Hepatocyte (in vitro differentiated cells): ENCODE measurements around the gene LNX1. TPM values are rescaled to one million over a fixed set of nuclear protein-coding genes. Genes with fewer than 3 reads are reported as not detected.

Source experiments
- DNase-seq: peaks from one replicate; pipeline ENCODE4 v3.0.0-alpha.2; 2016; ENCODE audit warnings: low spot score
- H2AFZ ChIP-seq: fragments of 200-600 bp; sonication (generic); 2 replicates; pipeline ENCODE4 v1.6.0; 2016; ENCODE audit warnings: antibody characterized with exemption, mild to moderate bottlenecking
- H3K27ac ChIP-seq: fragments of 200-600 bp; sonication (generic); 2 replicates; pipeline ENCODE4 v1.5.1; 2016; ENCODE audit warnings: mild to moderate bottlenecking
- H3K27me3 ChIP-seq: fragments of 200-600 bp; sonication (generic); 2 replicates; pipeline ENCODE4 v1.6.1; 2016
- H3K36me3 ChIP-seq: fragments of 200-600 bp; sonication (generic); replicated peaks from 2 replicates; pipeline ENCODE4 v1.5.1; 2016; ENCODE audit warnings: low read depth; ENCODE audit not compliant: insufficient read depth
- H3K4me1 ChIP-seq: fragments of 200-600 bp; sonication (generic); 2 replicates; pipeline ENCODE4 v1.5.1; 2016; ENCODE audit warnings: mild to moderate bottlenecking, moderate library complexity; ENCODE audit not compliant: insufficient read depth
- H3K4me2 ChIP-seq: fragments of 200-600 bp; sonication (generic); 2 replicates; pipeline ENCODE4 v1.6.0; 2016
- H3K4me3 ChIP-seq: fragments of 200-600 bp; sonication (generic); 2 replicates; pipeline ENCODE4 v1.5.1; 2016; ENCODE audit warnings: mild to moderate bottlenecking
- H3K79me2 ChIP-seq: fragments of 200-600 bp; sonication (generic); 2 replicates; pipeline ENCODE4 v1.6.0; 2017; ENCODE audit warnings: mild to moderate bottlenecking
- H3K9me2 ChIP-seq: fragments of 200-600 bp; sonication (generic); replicated peaks from 2 replicates; pipeline ENCODE4 v1.6.0; 2017; ENCODE audit warnings: mild to moderate bottlenecking; ENCODE audit not compliant: insufficient read depth
- H3K9me3 ChIP-seq: fragments of 200-600 bp; sonication (generic); 2 replicates; pipeline ENCODE4 v1.5.1; 2016; ENCODE audit warnings: low read depth, mild to moderate bottlenecking
- H4K20me1 ChIP-seq: fragments of 200-600 bp; sonication (generic); 2 replicates; pipeline ENCODE4 v1.6.0; 2016; ENCODE audit warnings: mild to moderate bottlenecking; ENCODE audit not compliant: insufficient read depth, poor library complexity, severe bottlenecking
- EZH2 ChIP-seq: fragments of 200-600 bp; sonication (generic); IDR thresholded peaks from 2 replicates; pipeline ENCODE4 v1.6.1; 2016; ENCODE audit warnings: antibody characterized with exemption, mild to moderate bottlenecking, borderline replicate concordance
- EZH2phosphoT487 ChIP-seq: fragments of 200-600 bp; sonication (generic); IDR thresholded peaks from one replicate; pipeline ENCODE4 v1.6.1; 2018; ENCODE audit warnings: antibody characterized with exemption, mild to moderate bottlenecking, low read depth, moderate library complexity; ENCODE audit not compliant: unreplicated experiment, severe bottlenecking
- WGBS: methylation state at CpG from one replicate; pipeline ENCODE4 v1.1.6; 2016; ENCODE audit warnings: low lambda C conversion rate; ENCODE audit errors: missing lambda C conversion rate; 5-methylcytosine and 5-hydroxymethylcytosine counted together
- polyA plus RNA-seq: library from polyadenylated mRNA; unstranded; fragments of >200 nt; fragmentation: Nextera tagmentation; extraction: Ambion mirVana; gene quantifications from 2 replicates; pipeline ENCODE4 v1.2.1, GENCODE V29; 2016
- total RNA-seq: library from RNA; depleted of rRNA; stranded (reverse); fragments of >200 nt; gene quantifications from 2 replicates; pipeline ENCODE4 v1.2.3, GENCODE V29; 2014
- TF ChIP-seq, protein P1 (sequence below): fragments of 200-600 bp; sonication (generic); IDR thresholded peaks from 2 replicates; pipeline ENCODE4 v1.5.1; 2016; ENCODE audit warnings: antibody characterized with exemption, mild to moderate bottlenecking; ENCODE audit not compliant: poor library complexity

The LNX1 gene
- total and polyA plus RNA-seq, 2 experiments from 2014 or later, result 8.4 to 16.7 TPM

DNA sequence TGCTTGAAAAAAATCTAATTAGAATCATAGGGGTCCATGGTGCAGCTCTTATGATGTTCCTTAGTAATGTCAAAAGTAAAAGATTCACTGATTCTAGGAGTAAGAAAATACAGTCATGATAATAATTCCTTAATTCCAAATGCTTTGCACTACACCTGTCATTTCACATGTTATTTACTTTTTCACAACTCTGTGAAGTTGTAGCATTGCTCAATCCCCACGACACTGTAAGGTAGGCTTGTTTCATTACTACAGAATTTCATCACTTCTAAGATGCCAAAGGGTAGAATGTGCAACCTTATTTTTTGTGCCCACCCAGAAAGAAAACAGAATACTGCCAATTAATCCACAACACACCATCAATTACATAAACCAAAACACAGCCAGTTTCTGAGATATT, 46.1 kb upstream of the LNX1 start:
- Histone ChIP-seq H3K9me3 (no peaks in the 10 kb centered on the region), H3K79me2 (no peaks in the 10 kb centered on the region), H2AFZ (no peak overlapping the region), H4K20me1 (no peaks in the 10 kb centered on the region), H3K4me3 (no peak overlapping the region), H3K27me3 (no peaks in the 10 kb centered on the region), H3K4me2 (no peak overlapping the region), H3K36me3 (no peaks in the 10 kb centered on the region), H3K4me1 (peaks cover 15% of the 10 kb centered on the region), H3K27ac (no peak overlapping the region), H3K9me2 (no peaks in the 10 kb centered on the region)
- TF ChIP-seq EZH2 (no peak), EZH2phosphoT487 (no peak)
- TF ChIP-seq, protein P1, sequence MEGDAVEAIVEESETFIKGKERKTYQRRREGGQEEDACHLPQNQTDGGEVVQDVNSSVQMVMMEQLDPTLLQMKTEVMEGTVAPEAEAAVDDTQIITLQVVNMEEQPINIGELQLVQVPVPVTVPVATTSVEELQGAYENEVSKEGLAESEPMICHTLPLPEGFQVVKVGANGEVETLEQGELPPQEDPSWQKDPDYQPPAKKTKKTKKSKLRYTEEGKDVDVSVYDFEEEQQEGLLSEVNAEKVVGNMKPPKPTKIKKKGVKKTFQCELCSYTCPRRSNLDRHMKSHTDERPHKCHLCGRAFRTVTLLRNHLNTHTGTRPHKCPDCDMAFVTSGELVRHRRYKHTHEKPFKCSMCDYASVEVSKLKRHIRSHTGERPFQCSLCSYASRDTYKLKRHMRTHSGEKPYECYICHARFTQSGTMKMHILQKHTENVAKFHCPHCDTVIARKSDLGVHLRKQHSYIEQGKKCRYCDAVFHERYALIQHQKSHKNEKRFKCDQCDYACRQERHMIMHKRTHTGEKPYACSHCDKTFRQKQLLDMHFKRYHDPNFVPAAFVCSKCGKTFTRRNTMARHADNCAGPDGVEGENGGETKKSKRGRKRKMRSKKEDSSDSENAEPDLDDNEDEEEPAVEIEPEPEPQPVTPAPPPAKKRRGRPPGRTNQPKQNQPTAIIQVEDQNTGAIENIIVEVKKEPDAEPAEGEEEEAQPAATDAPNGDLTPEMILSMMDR, result no peak
- WGBS, result 53% methylated on average over 1 of the region's 1 CpG
- DNase-seq, result no peak

DNA sequence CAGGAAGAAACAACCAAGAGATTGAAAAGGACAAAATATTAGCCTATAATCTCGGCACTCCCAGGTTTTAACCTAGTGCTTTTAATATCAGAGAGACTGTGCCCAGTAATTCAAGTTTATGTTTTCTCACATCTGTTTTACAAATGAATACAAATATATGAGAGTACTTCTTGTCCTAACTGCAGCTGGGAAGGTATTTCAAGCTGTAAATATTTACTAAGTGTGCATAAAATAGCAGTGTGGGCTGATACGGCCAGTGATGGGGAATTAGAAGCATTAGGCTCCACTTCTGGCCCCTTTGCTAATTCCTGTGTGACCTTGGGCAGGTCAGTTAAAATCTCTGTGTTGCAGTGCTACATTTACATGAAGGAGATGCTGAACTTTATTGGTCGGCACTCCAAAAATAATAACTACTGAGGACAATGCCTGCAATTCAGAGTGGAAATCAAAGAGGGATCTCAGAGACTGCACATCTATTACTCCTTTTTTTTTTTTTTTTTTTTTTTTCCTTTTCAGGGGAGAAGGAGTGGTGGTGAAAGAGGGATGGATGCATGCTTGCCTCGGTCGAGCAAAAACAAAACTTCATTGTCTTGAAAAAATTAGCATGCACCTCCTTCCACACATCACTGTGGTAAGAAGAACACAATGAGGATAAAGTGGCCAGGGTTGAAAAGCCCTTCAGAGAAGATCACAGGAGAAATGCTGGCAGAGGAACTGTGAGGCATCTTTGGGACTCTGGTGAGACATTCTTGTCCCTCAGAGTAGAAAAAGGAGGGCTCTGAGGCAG, 44.6 kb upstream of the LNX1 start:
- H2AFZ ChIP-seq, result no peak overlapping the region
- no peak for DNase-seq
- H3K27me3 ChIP-seq, result no peaks in the 10 kb centered on the region
- H3K4me1 ChIP-seq, result peaks cover 10% of the 10 kb centered on the region
- no peaks in the 10 kb centered on the region for H3K9me2 ChIP-seq
- H3K79me2 ChIP-seq, result no peaks in the 10 kb centered on the region
- no peak overlapping the region for H3K4me3 ChIP-seq
- H4K20me1 ChIP-seq, result no peaks in the 10 kb centered on the region
- H3K4me2 ChIP-seq, result no peak overlapping the region
- H3K36me3 ChIP-seq, result no peaks in the 10 kb centered on the region
- H3K27ac ChIP-seq, result no peak overlapping the region
- no peaks in the 10 kb centered on the region for H3K9me3 ChIP-seq
- TF ChIP-seq, protein P1, result no peak
- TF ChIP-seq EZH2phosphoT487, result no peak
- TF ChIP-seq EZH2, result no peak
- 53% methylated on average over 5 of the region's 5 CpGs for WGBS

DNA sequence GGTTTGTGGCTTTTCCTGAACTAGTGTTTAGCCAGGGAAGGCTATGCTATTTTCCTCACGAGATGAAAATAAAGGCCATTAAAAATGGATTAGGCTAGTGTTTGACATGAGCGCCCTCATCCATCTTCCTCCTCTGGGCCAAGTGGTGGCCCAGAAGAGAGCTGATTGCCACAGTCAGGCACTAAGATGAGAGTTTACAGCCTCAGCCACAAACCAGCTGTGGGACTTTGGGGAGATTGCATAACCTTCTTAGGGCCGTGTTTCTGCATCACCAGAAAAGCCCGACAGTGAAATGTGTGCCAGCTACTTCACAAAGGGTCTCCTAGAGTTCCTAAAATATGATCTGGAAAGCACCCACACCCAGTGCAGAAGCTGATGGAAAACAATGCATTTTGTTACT, 42.3 kb upstream of the LNX1 start:
- Histone ChIP-seq H3K9me3 (no peaks in the 10 kb centered on the region), H3K27me3 (no peaks in the 10 kb centered on the region), H2AFZ (no peak overlapping the region), H3K9me2 (no peaks in the 10 kb centered on the region), H3K79me2 (no peaks in the 10 kb centered on the region), H3K4me3 (no peak overlapping the region), H3K4me1 (peaks cover 3% of the 10 kb centered on the region), H3K4me2 (no peak overlapping the region), H3K36me3 (no peaks in the 10 kb centered on the region), H4K20me1 (no peaks in the 10 kb centered on the region), H3K27ac (no peak overlapping the region)
- TF ChIP-seq, protein P1, result no peak
- no peak for TF ChIP-seq EZH2
- no peak for TF ChIP-seq EZH2phosphoT487
- WGBS, result 55% methylated on average over 4 of the region's 4 CpGs
- no peak for DNase-seq
